ENCODE results near the gene ITGB1BP1.

ITGB1BP1 gene

GRCh38 chr2:9430316-9431293 is 7.3 kb upstream of the ITGB1BP1 start:
- Histone ChIP-seq H3K4me3 (no peak overlapping the region), H3K27ac (no peak overlapping the region)

GRCh38 chr2:9428965-9429577 is 5.7 kb upstream of the ITGB1BP1 start:
- H3K27ac ChIP-seq, result no peak overlapping the region
- H3K4me3 ChIP-seq, result no peak overlapping the region

GRCh38 chr2:9424447-9425164 is 1.3 kb upstream of the ITGB1BP1 start:
- Histone ChIP-seq H3K4me3 (peak overlapping the region; percentile 71 to 95 (median 90)), H3K27ac (peak overlapping the region in 11 of 21 experiments; percentile 85 to 99 (median 96))

- H3K4me3 ChIP-seq, result peak overlapping the region; percentile 71 to 95 (median 90)
- peak overlapping the region; percentile 54 to 99 (median 96) for H3K27ac ChIP-seq
Observed at GRCh38 chr2:9423922-9424272, 569 bp upstream of the ITGB1BP1 start.

- Histone ChIP-seq H3K27ac (peak overlapping the region; percentile 50 to 99 (median 96)), H3K4me3 (peak overlapping the region; percentile 71 to 95 (median 90))
Observed at GRCh38 chr2:9422321-9423099, 818 bp downstream of the ITGB1BP1 start.

GRCh38 chr2:9420495-9420894 is 2.8 kb downstream of the ITGB1BP1 start:
- no peak overlapping the region for H3K4me3 ChIP-seq
- no peak overlapping the region for H3K27ac ChIP-seq

- Histone ChIP-seq H3K4me3 (no peak overlapping the region), H3K27ac (no peak overlapping the region)
Observed at GRCh38 chr2:9419541-9419940, 3.8 kb downstream of the ITGB1BP1 start.

- no peak overlapping the region for H3K4me3 ChIP-seq
- H3K27ac ChIP-seq, result no peak overlapping the region
Observed at GRCh38 chr2:9418746-9419145, 4.6 kb downstream of the ITGB1BP1 start.

GRCh38 chr2:9417725-9418124 is 5.6 kb downstream of the ITGB1BP1 start:
- no peak overlapping the region for H3K4me3 ChIP-seq
- no peak overlapping the region for H3K27ac ChIP-seq

GRCh38 chr2:9416962-9417316 is 6.4 kb downstream of the ITGB1BP1 start:
- H3K4me3 ChIP-seq, result no peak overlapping the region
- peak overlapping the region in 1 of 21 experiments; percentile 5 for H3K27ac ChIP-seq

- Histone ChIP-seq H3K27ac (peak overlapping the region in 1 of 21 experiments; percentile 14), H3K4me3 (no peak overlapping the region)
Observed at GRCh38 chr2:9416267-9416961, 6.9 kb downstream of the ITGB1BP1 start.

- H3K27ac ChIP-seq, result peak overlapping the region in 3 of 21 experiments; percentile 3 to 21 (median 10)
- no peak overlapping the region for H3K4me3 ChIP-seq
Observed at GRCh38 chr2:9415516-9416169, 7.7 kb downstream of the ITGB1BP1 start.

GRCh38 chr2:9412781-9413180 is 10.5 kb downstream of the ITGB1BP1 start:
- Histone ChIP-seq H3K27ac (no peak overlapping the region), H3K4me3 (no peak overlapping the region)

GRCh38 chr2:9410108-9410507 is 13.2 kb downstream of the ITGB1BP1 start:
- Histone ChIP-seq H3K27ac (no peak overlapping the region), H3K4me3 (no peak overlapping the region)

- Histone ChIP-seq H3K4me3 (no peak overlapping the region), H3K27ac (peak overlapping the region in 1 of 21 experiments; percentile 17)
Observed at GRCh38 chr2:9408641-9409151, 14.6 kb downstream of the ITGB1BP1 start.

- H3K27ac ChIP-seq, result no peak overlapping the region
- H3K4me3 ChIP-seq, result no peak overlapping the region
Observed at GRCh38 chr2:9407363-9407811, 15.9 kb downstream of the ITGB1BP1 start.

GRCh38 chr2:9406529-9407362 is 16.6 kb downstream of the ITGB1BP1 start:
- H3K4me3 ChIP-seq, result no peak overlapping the region
- no peak overlapping the region for H3K27ac ChIP-seq
